Measurements from ENCODE around the gene CSTF3.

GRCh38 chr11:33133761-33134160, 27.5 kb downstream of the CSTF3 start:
- TF ChIP-seq CTCF (IDR thresholded peaks at IDR 0.05), result no peak
- no peak for TF ChIP-seq POLR2A (IDR thresholded peaks at IDR 0.05)
